GM18909 (cell line): ENCODE results near the gene TMEM198.

Experiments
- ATAC-seq: cut with Tn5 transposase; IDR thresholded peaks from one replicate; pipeline ENCODE4 v1.9.1; 2021; ENCODE audit warnings: mild to moderate bottlenecking; ENCODE audit not compliant: unreplicated experiment, poor library complexity

TMEM198 gene

GRCh38 chr2:219559156-219559915 lies 15.5 kb downstream of the TMEM198 start:
- ATAC-seq: no peak

GRCh38 chr2:219560037-219560892 lies 16.4 kb downstream of the TMEM198 start:
- ATAC-seq: peak; percentile 50

- ATAC-seq: no peak
These were observed 17.0 kb downstream of the TMEM198 start for GRCh38 chr2:219560893-219561178.

- no peak for ATAC-seq
These were observed 17.6 kb downstream of the TMEM198 start for GRCh38 chr2:219561179-219562048.

GRCh38 chr2:219562049-219563020 lies 18.5 kb downstream of the TMEM198 start:
- ATAC-seq: no peak

- no peak for ATAC-seq
These were observed 19.6 kb downstream of the TMEM198 start for GRCh38 chr2:219563271-219563928.

- ATAC-seq: no peak
These were observed 21.6 kb downstream of the TMEM198 start for GRCh38 chr2:219565130-219566080.

GRCh38 chr2:219566640-219567039 lies 22.8 kb downstream of the TMEM198 start:
- no peak for ATAC-seq

- no peak for ATAC-seq
These were observed 23.3 kb downstream of the TMEM198 start for GRCh38 chr2:219567131-219567530.

- ATAC-seq: no peak
These were observed 24.0 kb downstream of the TMEM198 start for GRCh38 chr2:219567791-219568361.

- ATAC-seq: no peak
These were observed 25.2 kb downstream of the TMEM198 start for GRCh38 chr2:219569041-219569440.

- no peak for ATAC-seq
These were observed 25.8 kb downstream of the TMEM198 start for GRCh38 chr2:219569635-219570034.

- no peak for ATAC-seq
These were observed 26.5 kb downstream of the TMEM198 start for GRCh38 chr2:219570194-219570923.

GRCh38 chr2:219570924-219571310 lies 27.1 kb downstream of the TMEM198 start:
- ATAC-seq: no peak

- ATAC-seq: no peak
These were observed 27.7 kb downstream of the TMEM198 start, which contains the start of gene OBSL1 for GRCh38 chr2:219571311-219572236. Gene OBSL1 (minus strand): TSS chr2:219571539. CDS start chr2:219571232, 307 bp downstream.
